Retinal pigment epithelial cell (primary cell): Measurements from ENCODE around the gene RPTOR.
"Not testable (repeated sequence)": the region's sequence is repeated elsewhere in the genome, so short reads cannot be mapped to it uniquely, and the experiment has no call there.

Experiments
- DNase-seq: peaks from one replicate; pipeline ENCODE4 v3.0.0-alpha.2; 2010; ENCODE audit warnings: low read depth
- H3K4me3 ChIP-seq: 2 replicates; pipeline ENCODE4 v1.5.1; 2011; ENCODE audit warnings: mild to moderate bottlenecking, low read length, control low read depth, moderate library complexity
- CTCF ChIP-seq: conservative IDR thresholded peaks from 2 replicates; pipeline ENCODE4 v1.5.1; 2011; ENCODE audit warnings: low read depth, low read length, control low read depth, inconsistent platforms

RPTOR gene

GRCh38 chr17:80873307-80873951, 328.8 kb downstream of the RPTOR start:
- no peak overlapping the region for H3K4me3 ChIP-seq
- TF ChIP-seq CTCF, result no peak

GRCh38 chr17:80874866-80875445, 330.3 kb downstream of the RPTOR start:
- no peak for DNase-seq
- no peak for TF ChIP-seq CTCF
- H3K4me3 ChIP-seq, result no peak overlapping the region

More at GRCh38 chr17:80873307-80873951, 328.8 kb downstream of the RPTOR start:
- no peak for DNase-seq

- not testable (repeated sequence) for DNase-seq, H3K4me3 ChIP-seq
Observed at GRCh38 chr17:80875480-80875995, 330.9 kb downstream of the RPTOR start.

GRCh38 chr17:80876456-80876949, 331.9 kb downstream of the RPTOR start:
- not testable (repeated sequence) for H3K4me3 ChIP-seq, DNase-seq

GRCh38 chr17:80876950-80877728, 332.5 kb downstream of the RPTOR start:
- no peak for DNase-seq
- no peak overlapping the region for H3K4me3 ChIP-seq
- TF ChIP-seq CTCF, result no peak

GRCh38 chr17:80877729-80878303, 333.2 kb downstream of the RPTOR start:
- no peak for TF ChIP-seq CTCF
- no peak overlapping the region for H3K4me3 ChIP-seq
- DNase-seq, result no peak

GRCh38 chr17:80878876-80879722, 334.5 kb downstream of the RPTOR start:
- TF ChIP-seq CTCF, result no peak

More at GRCh38 chr17:80878876-80879722, 334.5 kb downstream of the RPTOR start:
- DNase-seq, result no peak
- H3K4me3 ChIP-seq, result no peak overlapping the region
